HepG2 (cell line): Measurements from ENCODE around the gene RAPGEF6. TPM values are rescaled to one million over a fixed set of nuclear protein-coding genes. Genes with fewer than 3 reads are reported as not detected.

ENCODE experiments used
- AKAP8 ChIP-seq: sonication (generic); formaldehyde crosslinking; IDR thresholded peaks from 2 replicates; pipeline ENCODE4 v1.5.1; 2020; ENCODE audit warnings: mild to moderate bottlenecking, missing genetic modification reagents
- ETV5 ChIP-seq: IDR thresholded peaks from 2 replicates; pipeline ENCODE4 v1.6.1; 2018; ENCODE audit warnings: missing biosample characterization, missing genetic modification reagents, inconsistent platforms, borderline replicate concordance
- GATA4 ChIP-seq: sonication (generic); IDR thresholded peaks from 2 replicates; pipeline ENCODE4 v1.6.1; 2016; ENCODE audit warnings: antibody characterized with exemption, low read depth, borderline replicate concordance
- MLLT10 ChIP-seq: sonication (generic); formaldehyde crosslinking; IDR thresholded peaks from 2 replicates; pipeline ENCODE4 v1.4.0; 2020; ENCODE audit warnings: missing genetic modification reagents
- MXI1 ChIP-seq: IDR thresholded peaks from 3 replicates; pipeline ENCODE4 v1.6.1; 2012; ENCODE audit warnings: low read depth, low read length, inconsistent platforms, borderline replicate concordance
- RBAK ChIP-seq: sonication (generic); formaldehyde crosslinking; IDR thresholded peaks from 2 replicates; pipeline ENCODE4 v1.5.1; 2020; ENCODE audit warnings: mild to moderate bottlenecking, missing genetic modification reagents
- TCF7 ChIP-seq: sonication (generic); IDR thresholded peaks from 2 replicates; pipeline ENCODE4 v1.6.1; 2016; ENCODE audit warnings: antibody characterized with exemption, low read depth
- ZBTB8A ChIP-seq: sonication (generic); formaldehyde crosslinking; IDR thresholded peaks from 2 replicates; pipeline ENCODE4 v1.4.0; 2020; ENCODE audit warnings: mild to moderate bottlenecking, low read depth, missing genetic modification reagents, borderline replicate concordance
- ZNF570 ChIP-seq: sonication (generic); formaldehyde crosslinking; IDR thresholded peaks from 2 replicates; pipeline ENCODE4 v1.4.0; 2020; ENCODE audit warnings: mild to moderate bottlenecking, missing genetic modification reagents, borderline replicate concordance
- ZNF615 ChIP-seq: sonication (generic); formaldehyde crosslinking; IDR thresholded peaks from 2 replicates; pipeline ENCODE4 v1.5.0; 2020; ENCODE audit warnings: mild to moderate bottlenecking, missing genetic modification reagents, borderline replicate concordance
- ZNF720 ChIP-seq: sonication (generic); formaldehyde crosslinking; IDR thresholded peaks from 2 replicates; pipeline ENCODE4 v1.4.0; 2020; ENCODE audit warnings: missing genetic modification reagents
- ZNF775 ChIP-seq: sonication (generic); formaldehyde crosslinking; IDR thresholded peaks from 2 replicates; pipeline ENCODE4 v1.4.0; 2020; ENCODE audit warnings: missing genetic modification reagents, mild to moderate bottlenecking, moderate library complexity, borderline replicate concordance
- polyA plus RNA-seq, 8 experiments: library from polyadenylated mRNA; depleted of rRNA in 3 of 8; stranded (reverse) in 7 of 8; unstranded in 1 of 8; fragments of >200 nt; fragmentation: Illumina TruSeq in 4 of 8; extraction: Trizol in 4 of 8; gene quantifications; 2 replicates each; pipeline versions ENCODE4 v1.2.1 to v1.2.3, GENCODE V29; 2011 to 2016; ENCODE audit warnings: low read depth in 4 of 8, missing spikeins in 1 of 8, mixed read lengths in 1 of 8; ENCODE audit not compliant: insufficient read depth in 1 of 8
- total RNA-seq, 5 experiments: library from RNA; depleted of rRNA; stranded (reverse); fragments of >200 nt; fragmentation: Illumina TruSeq; extraction: Trizol; gene quantifications; 2 replicates each; pipeline ENCODE4 v1.2.3, GENCODE V29; 2016; ENCODE audit warnings: low read depth in 1 of 5
- TF ChIP-seq, protein P1 (sequence below): sonication (generic); formaldehyde crosslinking; IDR thresholded peaks from 2 replicates; pipeline ENCODE4 v1.5.1; 2020; ENCODE audit warnings: mild to moderate bottlenecking, missing genetic modification reagents, moderate library complexity
- TF ChIP-seq, protein P2 (sequence below): sonication (generic); formaldehyde crosslinking; IDR thresholded peaks from 2 replicates; pipeline ENCODE4 v1.5.1; 2020; ENCODE audit warnings: missing genetic modification reagents, mild to moderate bottlenecking, borderline replicate concordance
- TF ChIP-seq, protein P3 (sequence below): sonication (generic); formaldehyde crosslinking; IDR thresholded peaks from 2 replicates; pipeline ENCODE4 v1.4.0; 2020; ENCODE audit warnings: low read depth, missing genetic modification reagents
- TF ChIP-seq, protein P4 (sequence below): sonication (generic); formaldehyde crosslinking; IDR thresholded peaks from 2 replicates; pipeline ENCODE4 v1.8.1; 2023; ENCODE audit warnings: mild to moderate bottlenecking, inconsistent platforms, moderate library complexity, missing genetic modification reagents, borderline replicate concordance
- TF ChIP-seq, protein P5 (sequence below): sonication (generic); formaldehyde crosslinking; IDR thresholded peaks from 2 replicates; pipeline ENCODE4 v1.8.0; 2022; ENCODE audit warnings: mild to moderate bottlenecking, missing genetic modification reagents; ENCODE audit not compliant: insufficient replicate concordance

Gene RAPGEF6
- total and polyA plus RNA-seq, 2 of the 13 experiments (the other 11 are each of a cell fraction or from before 2014, with no cell fraction given) = 7.7 to 24.6 TPM

DNA sequence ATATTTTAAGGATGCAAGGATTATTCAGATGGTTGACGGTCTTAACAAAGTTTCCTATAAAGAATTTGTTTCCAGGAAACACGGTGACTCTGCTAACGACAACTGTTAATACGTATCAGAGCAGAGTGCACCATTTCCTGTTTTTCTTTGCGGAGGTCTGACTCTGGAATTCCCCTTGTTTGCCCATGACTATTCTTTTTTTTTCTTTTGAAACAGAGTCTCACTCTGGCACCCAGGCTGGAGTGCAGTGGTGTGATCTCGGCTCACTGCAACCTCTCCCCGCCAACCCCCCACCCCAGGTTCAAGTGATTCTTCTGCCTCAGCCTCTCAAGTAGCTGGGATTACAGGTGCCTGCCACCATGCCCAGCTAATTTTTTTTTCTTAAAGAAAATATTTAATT is 255.3 kb downstream of the RAPGEF6 start (continued):
- TF ChIP-seq, protein P1, sequence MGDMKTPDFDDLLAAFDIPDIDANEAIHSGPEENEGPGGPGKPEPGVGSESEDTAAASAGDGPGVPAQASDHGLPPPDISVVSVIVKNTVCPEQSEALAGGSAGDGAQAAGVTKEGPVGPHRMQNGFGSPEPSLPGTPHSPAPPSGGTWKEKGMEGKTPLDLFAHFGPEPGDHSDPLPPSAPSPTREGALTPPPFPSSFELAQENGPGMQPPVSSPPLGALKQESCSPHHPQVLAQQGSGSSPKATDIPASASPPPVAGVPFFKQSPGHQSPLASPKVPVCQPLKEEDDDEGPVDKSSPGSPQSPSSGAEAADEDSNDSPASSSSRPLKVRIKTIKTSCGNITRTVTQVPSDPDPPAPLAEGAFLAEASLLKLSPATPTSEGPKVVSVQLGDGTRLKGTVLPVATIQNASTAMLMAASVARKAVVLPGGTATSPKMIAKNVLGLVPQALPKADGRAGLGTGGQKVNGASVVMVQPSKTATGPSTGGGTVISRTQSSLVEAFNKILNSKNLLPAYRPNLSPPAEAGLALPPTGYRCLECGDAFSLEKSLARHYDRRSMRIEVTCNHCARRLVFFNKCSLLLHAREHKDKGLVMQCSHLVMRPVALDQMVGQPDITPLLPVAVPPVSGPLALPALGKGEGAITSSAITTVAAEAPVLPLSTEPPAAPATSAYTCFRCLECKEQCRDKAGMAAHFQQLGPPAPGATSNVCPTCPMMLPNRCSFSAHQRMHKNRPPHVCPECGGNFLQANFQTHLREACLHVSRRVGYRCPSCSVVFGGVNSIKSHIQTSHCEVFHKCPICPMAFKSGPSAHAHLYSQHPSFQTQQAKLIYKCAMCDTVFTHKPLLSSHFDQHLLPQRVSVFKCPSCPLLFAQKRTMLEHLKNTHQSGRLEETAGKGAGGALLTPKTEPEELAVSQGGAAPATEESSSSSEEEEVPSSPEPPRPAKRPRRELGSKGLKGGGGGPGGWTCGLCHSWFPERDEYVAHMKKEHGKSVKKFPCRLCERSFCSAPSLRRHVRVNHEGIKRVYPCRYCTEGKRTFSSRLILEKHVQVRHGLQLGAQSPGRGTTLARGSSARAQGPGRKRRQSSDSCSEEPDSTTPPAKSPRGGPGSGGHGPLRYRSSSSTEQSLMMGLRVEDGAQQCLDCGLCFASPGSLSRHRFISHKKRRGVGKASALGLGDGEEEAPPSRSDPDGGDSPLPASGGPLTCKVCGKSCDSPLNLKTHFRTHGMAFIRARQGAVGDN = peak; percentile 37; the same call in 1 of the 2 replicates
- 0 out of 2 replicates have a peak, but pooled peaks have one; percentile 7 for TF ChIP-seq TCF7
- TF ChIP-seq, protein P2, sequence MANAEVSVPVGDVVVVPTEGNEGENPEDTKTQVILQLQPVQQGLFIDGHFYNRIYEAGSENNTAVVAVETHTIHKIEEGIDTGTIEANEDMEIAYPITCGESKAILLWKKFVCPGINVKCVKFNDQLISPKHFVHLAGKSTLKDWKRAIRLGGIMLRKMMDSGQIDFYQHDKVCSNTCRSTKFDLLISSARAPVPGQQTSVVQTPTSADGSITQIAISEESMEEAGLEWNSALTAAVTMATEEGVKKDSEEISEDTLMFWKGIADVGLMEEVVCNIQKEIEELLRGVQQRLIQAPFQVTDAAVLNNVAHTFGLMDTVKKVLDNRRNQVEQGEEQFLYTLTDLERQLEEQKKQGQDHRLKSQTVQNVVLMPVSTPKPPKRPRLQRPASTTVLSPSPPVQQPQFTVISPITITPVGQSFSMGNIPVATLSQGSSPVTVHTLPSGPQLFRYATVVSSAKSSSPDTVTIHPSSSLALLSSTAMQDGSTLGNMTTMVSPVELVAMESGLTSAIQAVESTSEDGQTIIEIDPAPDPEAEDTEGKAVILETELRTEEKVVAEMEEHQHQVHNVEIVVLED (CRISPR knock-in tag) = no peak
- no peak for TF ChIP-seq RBAK (CRISPR knock-in tag)
- no peak for TF ChIP-seq ZNF775 (CRISPR knock-in tag)
- TF ChIP-seq ZNF570 (CRISPR knock-in tag) = no peak
- TF ChIP-seq GATA4 = no peak
- no peak for TF ChIP-seq ZBTB8A (CRISPR knock-in tag)
- TF ChIP-seq, protein P3, sequence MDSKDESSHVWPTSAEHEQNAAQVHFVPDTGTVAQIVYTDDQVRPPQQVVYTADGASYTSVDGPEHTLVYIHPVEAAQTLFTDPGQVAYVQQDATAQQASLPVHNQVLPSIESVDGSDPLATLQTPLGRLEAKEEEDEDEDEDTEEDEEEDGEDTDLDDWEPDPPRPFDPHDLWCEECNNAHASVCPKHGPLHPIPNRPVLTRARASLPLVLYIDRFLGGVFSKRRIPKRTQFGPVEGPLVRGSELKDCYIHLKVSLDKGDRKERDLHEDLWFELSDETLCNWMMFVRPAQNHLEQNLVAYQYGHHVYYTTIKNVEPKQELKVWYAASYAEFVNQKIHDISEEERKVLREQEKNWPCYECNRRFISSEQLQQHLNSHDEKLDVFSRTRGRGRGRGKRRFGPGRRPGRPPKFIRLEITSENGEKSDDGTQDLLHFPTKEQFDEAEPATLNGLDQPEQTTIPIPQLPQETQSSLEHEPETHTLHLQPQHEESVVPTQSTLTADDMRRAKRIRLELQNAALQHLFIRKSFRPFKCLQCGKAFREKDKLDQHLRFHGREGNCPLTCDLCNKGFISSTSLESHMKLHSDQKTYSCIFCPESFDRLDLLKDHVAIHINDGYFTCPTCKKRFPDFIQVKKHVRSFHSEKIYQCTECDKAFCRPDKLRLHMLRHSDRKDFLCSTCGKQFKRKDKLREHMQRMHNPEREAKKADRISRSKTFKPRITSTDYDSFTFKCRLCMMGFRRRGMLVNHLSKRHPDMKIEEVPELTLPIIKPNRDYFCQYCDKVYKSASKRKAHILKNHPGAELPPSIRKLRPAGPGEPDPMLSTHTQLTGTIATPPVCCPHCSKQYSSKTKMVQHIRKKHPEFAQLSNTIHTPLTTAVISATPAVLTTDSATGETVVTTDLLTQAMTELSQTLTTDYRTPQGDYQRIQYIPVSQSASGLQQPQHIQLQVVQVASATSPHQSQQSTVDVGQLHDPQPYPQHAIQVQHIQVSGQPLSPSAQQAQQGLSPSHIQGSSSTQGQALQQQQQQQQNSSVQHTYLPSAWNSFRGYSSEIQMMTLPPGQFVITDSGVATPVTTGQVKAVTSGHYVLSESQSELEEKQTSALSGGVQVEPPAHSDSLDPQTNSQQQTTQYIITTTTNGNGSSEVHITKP (CRISPR knock-in tag) = peak; percentile 37; the same call in 1 of the 2 replicates
- TF ChIP-seq, protein P4, sequence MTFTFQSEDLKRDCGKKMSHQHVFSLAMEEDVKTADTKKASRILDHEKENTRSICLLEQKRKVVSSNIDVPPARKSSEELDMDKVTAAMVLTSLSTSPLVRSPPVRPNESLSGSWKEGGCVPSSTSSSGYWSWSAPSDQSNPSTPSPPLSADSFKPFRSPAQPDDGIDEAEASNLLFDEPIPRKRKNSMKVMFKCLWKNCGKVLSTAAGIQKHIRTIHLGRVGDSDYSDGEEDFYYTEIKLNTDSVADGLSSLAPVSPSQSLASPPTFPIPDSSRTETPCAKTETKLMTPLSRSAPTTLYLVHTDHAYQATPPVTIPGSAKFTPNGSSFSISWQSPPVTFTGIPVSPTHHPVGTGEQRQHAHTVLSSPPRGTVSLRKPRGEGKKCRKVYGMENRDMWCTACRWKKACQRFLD (CRISPR knock-in tag) = no peak
- TF ChIP-seq MXI1 = no peak
- no peak for TF ChIP-seq AKAP8 (CRISPR knock-in tag)
- no peak for TF ChIP-seq MLLT10
- TF ChIP-seq ZNF720 (CRISPR knock-in tag) = no peak
- TF ChIP-seq ETV5 (CRISPR knock-in tag) = peak; percentile 75; the same call in 1 of the 2 replicates
- no peak for TF ChIP-seq ZNF615 (CRISPR knock-in tag)
- TF ChIP-seq, protein P5, sequence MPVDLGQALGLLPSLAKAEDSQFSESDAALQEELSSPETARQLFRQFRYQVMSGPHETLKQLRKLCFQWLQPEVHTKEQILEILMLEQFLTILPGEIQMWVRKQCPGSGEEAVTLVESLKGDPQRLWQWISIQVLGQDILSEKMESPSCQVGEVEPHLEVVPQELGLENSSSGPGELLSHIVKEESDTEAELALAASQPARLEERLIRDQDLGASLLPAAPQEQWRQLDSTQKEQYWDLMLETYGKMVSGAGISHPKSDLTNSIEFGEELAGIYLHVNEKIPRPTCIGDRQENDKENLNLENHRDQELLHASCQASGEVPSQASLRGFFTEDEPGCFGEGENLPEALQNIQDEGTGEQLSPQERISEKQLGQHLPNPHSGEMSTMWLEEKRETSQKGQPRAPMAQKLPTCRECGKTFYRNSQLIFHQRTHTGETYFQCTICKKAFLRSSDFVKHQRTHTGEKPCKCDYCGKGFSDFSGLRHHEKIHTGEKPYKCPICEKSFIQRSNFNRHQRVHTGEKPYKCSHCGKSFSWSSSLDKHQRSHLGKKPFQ (CRISPR knock-in tag) = peak; percentile 86
